HG03354 (cell line): ENCODE measurements around the gene EPHX1.
"Not testable (repeated sequence)": the region's sequence is repeated elsewhere in the genome, so short reads cannot be mapped to it uniquely, and the experiment has no call there.

Experiments
- ATAC-seq: cut with Tn5 transposase; IDR thresholded peaks from one replicate; pipeline ENCODE4 v1.9.1; 2021; ENCODE audit warnings: mild to moderate bottlenecking; ENCODE audit not compliant: unreplicated experiment, poor library complexity, severe bottlenecking

The EPHX1 gene

DNA sequence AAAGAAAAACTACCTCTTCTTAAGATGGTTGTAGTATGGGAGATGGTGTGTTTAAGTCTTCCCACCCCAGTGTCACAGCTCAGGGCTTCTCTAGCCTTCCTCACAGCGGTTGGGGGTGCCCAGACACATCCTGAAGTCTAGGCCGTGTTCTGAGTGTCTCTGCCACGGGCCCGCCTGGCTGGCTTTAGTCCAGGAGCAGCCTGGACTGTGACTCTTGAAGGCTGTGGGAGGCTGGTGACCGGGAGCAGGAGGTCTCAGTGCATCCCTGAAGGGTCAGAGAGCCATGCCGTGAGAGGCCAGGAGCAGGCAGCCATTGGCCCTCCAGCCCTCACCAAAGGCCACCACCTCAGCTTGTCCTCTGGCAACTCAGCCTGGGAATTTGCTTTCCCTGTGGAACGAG is 4.5 kb downstream of the EPHX1 start:
- ATAC-seq: no peak

GRCh38 chr1:225815090-225815489 is 5.2 kb downstream of the EPHX1 start:
- not testable (repeated sequence) for ATAC-seq

DNA sequence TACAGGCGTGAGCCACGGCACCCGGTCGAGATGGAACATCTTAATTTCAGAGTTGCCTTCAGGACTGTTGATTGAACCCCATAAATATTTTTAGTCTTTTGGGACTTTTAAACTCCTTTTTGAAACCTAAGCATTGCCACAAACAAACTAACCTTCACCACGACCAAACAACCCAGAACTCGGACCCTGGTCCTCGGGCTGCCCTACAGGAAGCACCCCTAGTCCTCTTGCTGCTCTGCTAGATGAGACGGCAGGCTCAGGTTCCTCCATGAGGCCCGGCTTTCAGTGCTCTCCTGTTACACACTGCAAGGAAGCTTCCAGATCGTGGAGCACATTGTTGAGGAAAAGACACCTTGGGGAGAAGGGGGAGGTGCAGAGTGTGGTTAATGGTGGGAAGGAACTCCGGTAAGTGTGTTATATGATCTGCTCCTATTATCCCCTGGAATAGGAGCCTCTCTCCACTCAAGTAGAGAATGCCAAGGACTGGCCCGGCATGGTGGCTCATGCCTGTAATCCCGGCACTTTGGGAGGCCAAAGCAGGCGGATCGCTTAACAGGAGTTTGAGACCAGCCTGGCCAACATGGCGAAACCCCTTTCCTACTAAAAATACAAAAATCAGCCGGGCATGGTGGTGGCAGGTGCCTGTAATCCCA is 5.7 kb downstream of the EPHX1 start:
- no peak for ATAC-seq

GRCh38 chr1:225816643-225817538 is 7.0 kb downstream of the EPHX1 start:
- ATAC-seq: no peak

GRCh38 chr1:225817611-225818061 is 7.7 kb downstream of the EPHX1 start:
- no peak for ATAC-seq

GRCh38 chr1:225818229-225818628 is 8.3 kb downstream of the EPHX1 start:
- ATAC-seq: no peak

DNA sequence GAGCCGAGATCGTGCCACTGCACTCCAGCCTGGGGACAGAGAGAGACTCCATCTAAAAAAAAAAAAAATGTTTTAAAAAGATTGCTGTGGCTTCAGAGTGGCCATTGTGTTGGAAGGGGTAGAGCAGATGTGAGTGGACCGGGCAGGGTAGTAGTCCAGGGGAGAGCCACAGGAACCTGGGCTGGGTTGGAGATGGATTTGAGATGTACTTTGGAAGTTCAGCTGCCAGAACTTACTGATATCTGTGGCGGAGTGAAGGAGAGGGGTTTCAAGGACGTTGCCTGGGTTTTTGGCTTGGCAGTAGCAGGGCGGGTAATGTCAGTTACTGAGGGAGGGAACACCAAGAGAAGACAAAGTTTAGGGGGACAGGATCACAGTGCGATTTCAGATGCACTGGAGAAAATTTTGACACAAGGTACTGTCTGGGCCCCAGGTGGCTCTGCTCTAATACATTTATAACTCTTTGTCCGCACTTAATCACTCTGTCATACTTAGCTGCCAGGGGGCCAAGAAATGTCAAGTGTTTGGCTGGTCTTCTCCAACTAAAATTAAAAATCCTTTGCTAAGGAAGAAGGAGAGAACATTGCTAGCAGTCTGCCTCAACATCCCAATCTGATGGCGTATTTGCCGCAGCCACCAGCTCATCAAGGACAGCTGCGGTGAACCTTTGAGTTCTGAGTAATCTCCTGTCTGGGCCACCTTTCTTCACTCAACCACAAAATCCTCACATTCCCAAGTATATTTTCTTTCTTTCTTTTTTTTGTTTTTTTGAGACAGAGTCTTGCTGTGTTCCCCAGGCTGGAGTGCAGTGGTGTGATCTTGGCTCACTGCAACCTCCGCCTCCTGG is 9.6 kb downstream of the EPHX1 start:
- no peak for ATAC-seq

GRCh38 chr1:225820522-225821120 is 10.7 kb downstream of the EPHX1 start:
- no peak for ATAC-seq

DNA sequence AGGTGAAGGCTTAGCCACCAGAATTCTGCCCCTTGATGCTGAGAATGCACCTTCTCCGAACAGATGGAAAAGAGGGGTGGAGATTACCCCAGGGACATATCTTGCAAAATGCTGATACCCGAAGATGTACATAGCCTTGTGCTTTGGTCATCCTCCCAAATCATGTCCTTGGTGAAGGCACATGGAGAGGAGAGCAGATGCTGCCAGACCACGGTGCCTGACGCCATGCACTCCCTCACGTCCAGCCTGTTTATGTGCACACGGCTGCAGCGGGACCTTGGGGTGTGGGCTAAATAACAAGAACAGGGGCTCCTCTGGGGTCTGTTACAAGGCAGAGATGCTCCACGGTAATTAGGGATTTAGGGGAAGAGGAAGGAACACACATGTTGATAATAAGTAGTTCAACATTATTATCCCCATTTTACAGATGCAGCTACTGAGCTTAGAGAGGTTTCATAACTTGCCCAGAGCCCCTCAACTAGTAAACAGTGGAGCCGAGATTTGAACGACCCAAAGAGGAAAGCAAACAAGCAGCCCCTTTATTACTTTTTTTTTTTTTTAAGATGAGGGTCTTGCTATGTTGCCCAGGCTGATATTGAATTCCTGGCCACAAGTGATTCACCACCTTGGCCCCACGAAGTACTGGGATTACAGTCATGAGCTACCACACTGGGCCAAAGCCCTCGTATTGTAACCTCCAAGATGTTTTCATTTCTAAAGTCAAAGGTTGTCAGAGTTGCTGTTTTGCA is 12.9 kb downstream of the EPHX1 start:
- no peak for ATAC-seq

DNA sequence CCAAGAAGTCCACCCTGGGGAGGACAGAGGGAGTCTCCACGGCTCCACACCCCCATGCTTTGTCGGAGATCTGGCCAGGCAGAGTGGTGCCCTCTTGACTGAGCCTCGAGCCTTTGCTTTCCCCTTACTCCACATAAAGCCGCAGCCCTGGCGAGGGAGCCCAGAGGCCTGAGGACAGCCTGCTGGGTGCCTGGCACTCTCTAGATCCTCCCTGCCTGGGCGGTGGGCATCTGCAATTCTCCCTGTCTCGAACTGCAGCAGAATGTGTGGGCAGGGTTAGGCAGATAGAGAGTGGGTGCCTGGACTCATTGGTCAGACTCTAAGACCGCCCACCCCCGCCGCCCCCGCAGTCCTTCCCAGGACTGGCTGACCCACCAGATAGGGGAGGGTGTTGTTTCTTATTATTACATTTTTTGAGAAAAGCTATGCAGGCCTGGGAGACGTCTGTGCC is 13.9 kb downstream of the EPHX1 start:
- no peak for ATAC-seq

DNA sequence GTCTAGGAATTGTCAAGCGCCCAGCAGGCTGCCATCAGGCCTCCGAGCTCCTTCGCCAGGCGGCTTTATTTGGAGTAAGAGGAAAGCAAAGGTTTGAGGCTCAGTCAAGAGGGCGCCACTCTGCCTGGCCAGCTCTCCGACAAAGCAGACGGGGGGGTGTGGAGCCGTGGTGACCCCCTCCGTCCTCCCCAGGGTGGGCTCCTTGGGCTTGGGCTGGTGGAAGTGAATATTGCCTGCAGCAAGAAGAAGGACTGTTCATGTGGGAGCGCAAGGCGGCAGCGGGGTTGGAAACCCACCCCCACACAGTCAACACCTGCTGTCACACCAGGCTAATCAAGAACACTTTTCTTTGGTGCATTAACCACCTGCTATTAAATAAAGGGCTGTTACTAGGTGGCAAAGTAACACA is 14.6 kb downstream of the EPHX1 start:
- no peak for ATAC-seq

DNA sequence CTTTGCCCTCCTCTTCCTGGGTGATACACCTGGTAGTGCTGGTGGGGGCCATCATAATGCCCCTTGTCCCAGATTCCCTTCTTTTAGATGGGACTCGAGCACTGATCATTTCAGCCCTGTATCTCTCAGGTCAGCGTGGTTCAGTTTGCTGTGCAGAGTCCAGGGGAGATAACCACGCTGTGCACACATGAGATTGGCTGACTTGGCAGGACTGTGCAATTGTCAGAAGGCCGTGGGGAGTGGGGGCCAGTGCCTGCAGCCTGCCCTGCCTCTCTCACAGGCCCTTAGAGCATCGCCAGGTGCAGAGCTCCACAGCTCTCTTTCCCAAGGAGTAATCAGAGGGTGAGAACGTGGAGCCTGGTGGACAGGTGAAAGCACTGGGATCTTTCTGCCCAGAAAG is 15.2 kb downstream of the EPHX1 start:
- ATAC-seq: no peak

DNA sequence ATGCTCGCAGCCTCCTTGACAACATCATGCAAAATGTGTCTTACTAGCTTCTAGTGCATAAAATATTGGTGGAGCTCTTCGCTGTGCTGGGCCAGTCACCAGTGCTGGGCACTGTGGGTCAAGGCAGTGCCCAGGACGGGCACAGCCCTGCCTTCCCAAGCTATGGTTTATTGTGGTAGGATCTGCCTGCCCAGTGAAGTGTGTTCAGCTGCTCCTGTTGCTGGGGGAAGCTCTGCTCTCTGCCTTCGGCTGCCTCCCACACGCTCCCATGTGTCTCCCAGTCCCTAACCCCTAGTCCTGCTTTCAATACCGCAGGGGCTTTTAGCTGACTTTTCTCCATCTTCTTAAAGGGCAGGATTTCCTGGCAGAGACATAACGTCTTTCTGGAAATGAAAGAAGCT is 15.7 kb downstream of the EPHX1 start:
- no peak for ATAC-seq

DNA sequence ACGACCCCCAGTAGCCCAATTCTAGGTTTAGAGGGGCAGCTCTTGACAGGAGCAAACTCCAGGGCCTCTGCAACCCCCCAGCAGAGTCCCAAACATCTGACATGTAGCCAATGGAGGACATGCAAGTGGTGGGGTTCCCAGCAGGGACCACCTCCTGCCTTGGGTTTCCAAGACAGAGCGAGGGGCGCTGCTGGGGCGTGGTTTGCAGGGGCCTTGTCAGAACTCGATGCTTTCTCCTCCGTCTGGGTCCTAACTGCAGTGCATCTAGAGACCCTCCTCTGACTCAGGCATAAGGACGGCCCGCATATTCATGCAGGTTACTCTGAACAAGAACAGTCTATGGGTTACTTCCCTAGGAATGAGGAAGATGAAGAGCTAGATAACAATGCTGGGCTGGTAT is 17.2 kb downstream of the EPHX1 start:
- ATAC-seq: no peak

DNA sequence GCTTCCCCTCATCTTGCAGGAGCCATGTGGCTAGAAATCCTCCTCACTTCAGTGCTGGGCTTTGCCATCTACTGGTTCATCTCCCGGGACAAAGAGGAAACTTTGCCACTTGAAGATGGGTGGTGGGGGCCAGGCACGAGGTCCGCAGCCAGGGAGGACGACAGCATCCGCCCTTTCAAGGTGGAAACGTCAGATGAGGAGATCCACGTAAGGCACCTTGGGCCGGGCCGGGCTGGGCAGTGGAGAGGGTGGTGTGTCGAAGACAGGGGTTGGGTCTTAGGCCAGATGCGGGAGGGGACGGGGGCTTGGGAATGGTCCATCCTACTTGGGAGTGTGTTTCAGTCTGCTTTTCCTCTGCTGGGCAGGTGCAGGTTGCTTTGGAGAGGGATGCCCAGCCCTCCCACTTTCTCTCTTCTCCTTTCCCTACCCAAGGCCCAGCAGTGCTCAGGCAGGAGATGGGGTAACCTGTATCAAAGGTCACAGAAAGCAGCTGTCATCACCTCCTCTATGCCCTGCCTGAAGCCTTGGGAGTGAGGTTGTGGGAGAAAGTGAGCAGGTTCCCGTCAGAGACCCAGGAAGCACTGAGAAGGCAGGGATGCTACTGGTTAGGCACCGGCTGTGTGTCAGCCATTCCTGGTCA is 18.9 kb downstream of the EPHX1 start:
- ATAC-seq: no peak

- ATAC-seq: no peak
Observed at GRCh38 chr1:225830841-225831240, 20.9 kb downstream of the EPHX1 start.

DNA sequence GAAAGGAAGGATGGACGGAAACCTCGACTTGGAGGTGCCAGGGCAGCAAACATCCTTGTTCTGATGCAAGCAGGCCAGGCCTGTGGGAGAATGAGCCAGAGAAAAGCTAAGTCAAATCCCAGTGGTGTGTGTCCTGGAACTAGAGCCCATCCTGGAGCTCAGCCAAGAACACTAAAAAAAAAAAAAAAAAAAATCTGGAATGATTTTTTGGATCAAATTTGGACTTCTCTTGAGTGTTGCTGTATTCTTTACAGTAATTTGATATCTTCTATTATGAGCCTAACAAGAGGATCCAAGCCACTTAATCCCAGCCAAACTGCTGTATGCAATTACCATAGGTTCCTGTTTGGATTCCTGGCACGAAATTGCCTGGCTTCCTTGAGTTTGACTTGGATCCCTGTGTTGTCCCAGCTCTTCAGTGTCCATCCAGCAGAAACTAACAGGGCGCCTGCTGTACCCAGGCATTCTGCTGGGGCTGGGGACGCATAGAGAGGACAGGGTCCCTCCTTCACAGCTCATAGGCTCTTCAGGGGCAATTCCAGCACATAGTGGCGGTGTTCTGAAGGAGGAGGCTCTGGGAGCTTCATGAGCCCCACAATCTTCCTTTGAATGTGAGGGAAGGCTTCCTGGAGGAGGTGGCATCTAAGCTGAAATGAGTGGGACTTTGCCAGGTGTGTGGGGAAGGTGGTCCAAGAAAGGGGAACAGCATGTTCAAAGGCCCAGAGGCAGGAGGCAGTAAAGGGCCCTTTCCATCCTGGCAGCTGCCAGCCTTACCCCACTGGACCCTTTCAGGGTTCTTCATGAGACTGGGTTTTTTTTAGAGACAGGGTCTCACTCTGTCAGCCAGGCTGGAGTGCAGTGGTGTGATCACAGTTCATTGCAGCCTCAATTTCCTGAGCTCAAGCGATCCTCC is 24.7 kb downstream of the EPHX1 start:
- ATAC-seq: no peak

- ATAC-seq: no peak
Observed at GRCh38 chr1:225835856-225836255, 25.9 kb downstream of the EPHX1 start.
